Measurements from ENCODE around the gene XIST.
"Not testable (repeated sequence)": the region's sequence is repeated elsewhere in the genome, so short reads cannot be mapped to it uniquely, and the experiment has no call there.

XIST gene

DNA sequence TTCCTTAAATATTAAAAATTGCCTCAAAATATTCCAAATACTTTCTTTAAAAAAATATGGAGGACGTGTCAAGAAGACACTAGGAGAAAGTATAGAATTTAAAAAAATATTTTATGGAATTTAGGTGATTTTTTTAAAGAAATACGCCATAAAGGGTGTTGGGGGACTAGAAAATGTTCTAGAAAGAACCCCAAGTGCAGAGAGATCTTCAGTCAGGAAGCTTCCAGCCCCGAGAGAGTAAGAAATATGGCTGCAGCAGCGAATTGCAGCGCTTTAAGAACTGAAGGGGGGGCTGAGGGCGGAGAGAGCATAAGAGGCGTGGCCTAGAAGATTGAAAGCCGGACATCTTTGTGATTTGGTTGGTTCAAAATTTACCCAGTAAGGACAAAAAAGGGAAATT is at the start of gene XIST:
XIST (minus strand) TSS at position 248 of the 400 bp plus-strand sequence.
- no peak within 1 kb of the TSS for H3K4me3 ChIP-seq (ENCODE audit: low read depth, low read length)

DNA sequence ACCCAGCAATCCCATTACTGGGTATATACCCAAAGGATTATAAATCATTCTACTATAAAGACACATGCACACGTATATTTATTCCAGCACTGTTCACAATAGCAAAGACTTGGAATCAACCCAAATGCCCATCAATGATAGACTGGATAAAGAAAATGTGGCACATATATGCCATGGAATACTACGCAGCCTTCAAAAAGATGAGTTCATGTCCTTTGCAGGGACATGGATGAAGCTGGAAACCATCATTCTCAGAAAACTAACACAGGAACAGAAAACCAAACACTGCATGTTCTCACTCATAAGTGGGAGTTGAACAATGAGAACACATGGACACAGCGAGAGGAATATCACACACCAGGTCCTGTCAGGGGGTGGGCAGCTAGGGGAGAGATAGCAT is 45.8 kb upstream of the XIST start:
- H3K4me3 ChIP-seq (ENCODE audit: low read depth, low read length), result not testable (repeated sequence)

DNA sequence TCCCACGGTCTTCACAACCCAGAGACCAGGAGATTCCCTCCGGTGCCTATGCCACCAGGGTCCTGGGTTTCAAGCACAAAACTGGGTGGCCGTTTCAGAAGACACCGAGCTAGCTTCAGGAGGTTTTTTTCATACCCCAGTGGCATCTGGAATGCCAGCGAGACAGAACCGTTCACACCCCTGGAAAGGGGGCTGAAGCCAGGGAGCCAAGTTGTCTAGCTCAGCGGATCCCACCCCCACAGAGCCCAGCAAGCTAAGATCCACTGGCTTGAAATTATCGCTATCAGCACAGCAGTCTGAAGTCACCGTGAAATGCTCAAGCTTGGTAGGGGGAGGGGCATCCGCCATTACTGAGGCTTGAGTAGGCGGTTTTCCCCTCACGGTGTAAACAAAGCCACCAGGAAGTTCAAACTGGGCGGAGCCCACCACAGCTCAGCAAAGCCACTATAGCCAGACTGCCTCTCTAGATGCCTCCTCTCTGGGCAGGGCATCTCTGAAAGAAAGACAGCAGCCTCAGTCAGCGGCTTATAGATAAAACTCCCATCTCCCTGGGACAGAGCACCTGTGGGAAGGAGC is 40.1 kb upstream of the XIST start:
- not testable (repeated sequence) for H3K4me3 ChIP-seq (ENCODE audit: low read depth, low read length)

DNA sequence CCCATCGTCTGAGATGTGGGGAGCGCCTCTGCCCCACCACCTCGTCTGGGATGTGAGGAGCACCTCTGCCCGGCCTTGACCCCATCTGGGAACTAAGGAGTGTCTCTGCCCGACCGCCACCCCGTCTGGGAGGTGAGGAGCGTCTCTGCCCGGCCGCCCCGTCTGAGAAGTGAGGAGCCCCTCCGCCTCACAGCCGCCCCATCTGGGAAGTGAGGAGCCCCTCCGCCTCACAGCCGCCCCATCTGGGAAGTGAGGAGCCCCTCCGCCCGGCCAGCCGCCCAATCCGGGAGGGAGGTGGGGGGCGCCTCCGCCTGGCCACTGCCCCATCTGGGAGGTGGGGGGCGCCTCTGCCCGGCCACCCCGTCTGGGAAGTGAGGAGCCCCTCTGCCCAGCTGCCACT is 29.7 kb upstream of the XIST start:
- not testable (repeated sequence) for H3K4me3 ChIP-seq (ENCODE audit: low read depth, low read length)

DNA sequence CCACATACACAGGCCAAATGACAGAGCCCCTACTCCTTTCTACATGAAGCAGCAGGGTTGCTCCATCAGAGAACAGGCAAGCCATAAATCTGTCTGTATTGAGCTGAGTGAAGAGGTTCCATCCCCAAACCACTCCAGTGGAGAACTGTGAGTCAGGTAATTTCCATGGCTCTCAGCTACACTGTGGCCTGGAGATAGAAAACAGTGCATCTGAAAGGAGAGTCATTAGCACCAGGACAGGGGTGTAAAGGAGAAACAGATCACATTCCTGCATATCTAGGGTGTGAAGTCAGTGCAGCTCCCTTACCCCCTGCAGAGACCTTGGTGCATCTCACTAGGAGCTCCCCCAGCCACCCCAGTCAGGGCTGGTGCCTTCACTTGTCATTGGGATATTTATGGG is 25.2 kb upstream of the XIST start:
- no peak overlapping the region for H3K4me3 ChIP-seq (ENCODE audit: low read depth, low read length)

DNA sequence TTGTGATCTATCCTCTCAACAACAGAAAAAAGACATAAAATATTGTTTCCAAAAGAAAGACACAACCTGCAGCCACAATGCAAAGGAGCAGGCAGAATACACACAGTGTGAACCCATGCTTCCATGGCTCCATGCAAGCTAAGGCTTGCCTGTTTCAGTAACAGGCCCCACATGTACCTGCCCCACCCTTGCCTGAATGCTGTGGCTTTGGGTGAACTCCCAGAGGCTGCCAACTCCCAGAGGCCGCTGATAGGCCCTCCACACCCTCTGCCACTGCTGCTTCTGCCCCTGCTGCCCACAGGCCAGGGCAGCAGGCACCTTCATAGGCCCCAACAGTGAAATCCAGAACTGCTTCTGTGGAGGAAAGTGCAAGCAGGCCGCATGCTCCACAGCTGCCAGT is 24.4 kb upstream of the XIST start:
- no peak overlapping the region for H3K4me3 ChIP-seq (ENCODE audit: low read depth, low read length)

DNA sequence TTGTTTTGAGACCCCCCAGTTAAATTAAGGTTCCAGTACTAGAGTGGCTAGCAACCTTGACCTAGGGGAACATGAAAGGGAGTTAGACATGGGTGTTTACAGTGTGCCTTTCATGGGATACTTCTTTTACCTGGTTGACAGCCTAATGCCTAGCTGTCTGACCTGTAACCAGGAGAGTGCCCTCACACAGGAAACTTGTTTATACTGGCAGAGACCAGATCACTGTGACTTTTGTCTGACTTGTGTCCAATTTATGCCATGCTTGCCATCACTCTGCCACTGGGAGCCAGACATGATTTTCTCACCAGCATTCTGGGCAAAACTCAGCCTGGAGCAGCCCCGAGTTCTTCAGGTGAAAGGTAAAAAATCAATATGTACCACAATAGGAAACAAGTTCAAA is 16.4 kb upstream of the XIST start:
- no peak overlapping the region for H3K4me3 ChIP-seq (ENCODE audit: low read depth, low read length)

DNA sequence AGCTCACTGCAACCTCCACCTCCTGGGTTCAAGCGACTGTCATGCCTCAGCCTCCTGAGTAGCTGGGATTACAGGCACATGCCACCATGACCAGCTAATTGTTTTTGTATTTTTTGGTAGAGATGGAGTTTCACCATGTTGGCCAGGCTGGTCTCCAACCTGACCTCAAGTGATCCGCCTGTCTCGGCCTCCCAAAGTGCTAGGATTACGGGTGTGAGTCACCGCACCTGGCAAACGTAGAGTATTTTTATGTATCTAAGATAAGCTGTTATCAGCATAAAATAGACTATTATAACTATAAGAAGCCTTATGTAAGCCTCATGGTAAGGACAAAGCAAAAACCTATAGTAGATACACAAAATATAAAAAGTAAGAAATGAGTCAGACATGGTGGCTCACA is 14.6 kb upstream of the XIST start:
- H3K4me3 ChIP-seq (ENCODE audit: low read depth, low read length), result no peak overlapping the region

DNA sequence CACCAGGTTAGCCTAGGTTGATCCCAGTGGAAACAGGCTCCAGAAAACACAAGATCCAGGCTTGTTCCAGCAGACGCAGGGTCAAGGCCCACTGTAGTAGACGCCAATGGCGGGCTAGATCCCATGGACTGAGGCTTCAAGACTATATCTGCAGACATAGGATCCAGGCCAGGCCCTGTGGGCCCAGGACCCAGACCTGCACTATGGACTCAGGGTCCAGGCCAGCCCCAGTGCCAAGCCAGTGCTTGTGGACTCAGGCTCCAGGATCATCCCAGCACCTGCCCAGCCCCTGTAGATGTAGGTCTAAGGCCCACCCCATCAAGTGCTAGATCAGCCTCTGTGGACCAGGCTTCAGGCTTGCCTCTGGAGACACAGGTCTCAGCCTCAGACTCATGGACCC is 11.3 kb upstream of the XIST start:
- H3K4me3 ChIP-seq (ENCODE audit: low read depth, low read length), result no peak overlapping the region

DNA sequence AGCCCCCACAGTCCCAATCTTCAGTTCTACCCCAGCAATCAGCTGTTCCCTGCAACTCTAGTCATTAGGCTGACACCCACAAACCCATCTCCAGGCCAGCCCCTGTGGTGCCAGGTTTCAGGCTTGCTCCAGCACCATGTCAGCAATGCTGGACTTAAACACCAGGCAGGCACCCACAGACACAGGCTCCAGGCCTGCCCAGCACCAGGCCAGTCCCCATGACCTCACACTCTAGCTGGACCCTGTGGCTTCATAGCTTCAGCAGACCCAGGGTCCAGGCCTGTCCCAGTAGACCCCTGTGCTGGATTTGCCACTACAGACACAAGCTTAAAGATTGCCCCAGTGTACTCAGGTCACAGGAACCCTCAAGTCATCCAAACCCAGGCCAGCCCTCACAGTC is 10.8 kb upstream of the XIST start:
- H3K4me3 ChIP-seq (ENCODE audit: low read depth, low read length), result no peak overlapping the region

DNA sequence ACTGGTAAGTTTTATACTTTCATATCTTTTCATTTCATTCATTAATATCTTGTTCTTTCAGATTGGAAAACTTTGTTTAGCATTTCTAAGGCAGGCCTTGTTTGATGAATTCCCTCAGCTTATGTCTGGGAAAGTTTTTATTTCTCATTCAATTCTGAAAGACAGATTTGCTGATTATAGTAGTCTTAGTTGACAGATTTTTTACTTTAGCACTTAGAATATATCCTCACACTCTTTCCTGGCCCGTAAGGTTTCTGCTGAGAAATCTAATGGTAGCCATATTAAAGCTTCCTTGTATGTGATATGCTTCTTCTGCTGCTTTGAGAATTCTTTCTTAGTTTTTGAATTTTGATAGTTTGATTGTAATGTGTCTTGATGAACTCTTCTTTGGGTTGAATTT is 7.1 kb upstream of the XIST start:
- no peak overlapping the region for H3K4me3 ChIP-seq (ENCODE audit: low read depth, low read length)

DNA sequence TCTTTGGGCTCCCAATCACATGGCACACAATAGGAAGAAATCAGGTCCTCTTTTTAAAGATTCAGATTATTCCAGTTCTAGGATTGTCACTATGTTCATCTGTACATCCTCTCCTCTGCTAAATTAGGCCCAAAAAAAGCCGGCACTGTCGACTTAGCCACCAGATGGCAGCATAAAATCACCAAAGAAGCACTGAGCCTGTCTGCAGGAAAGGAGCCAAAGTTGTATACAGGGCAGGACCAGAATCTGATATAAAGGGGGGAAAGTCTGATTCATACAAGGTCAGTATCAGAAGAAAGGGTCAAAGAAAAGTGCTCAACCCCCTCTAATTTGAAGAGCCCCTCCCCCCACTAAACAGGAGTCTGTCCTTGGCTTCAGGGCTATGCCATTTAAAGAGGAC is 3.0 kb upstream of the XIST start:
- no peak overlapping the region for H3K4me3 ChIP-seq (ENCODE audit: low read depth, low read length)

DNA sequence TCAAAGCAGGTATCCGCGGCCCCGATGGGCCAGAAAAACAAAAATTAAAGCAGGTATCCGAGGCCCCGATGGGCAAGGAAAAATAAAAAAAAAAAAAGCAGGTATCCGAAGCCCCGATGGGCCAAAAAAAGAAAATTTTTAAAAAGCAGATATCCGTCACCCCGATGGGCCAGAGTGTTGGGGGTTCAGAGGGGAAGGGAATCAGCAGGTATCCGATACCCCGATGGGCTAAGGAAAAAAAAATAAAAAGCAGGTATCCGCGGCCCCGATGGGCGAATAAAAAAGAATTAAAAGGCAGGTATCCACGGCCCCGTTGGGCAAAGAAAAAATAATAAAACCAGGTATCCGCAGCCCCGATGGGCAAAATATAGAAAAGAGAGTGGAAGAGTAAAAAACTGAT is 492 bp downstream of the XIST start:
- H3K4me3 ChIP-seq (ENCODE audit: low read depth, low read length), result no peak overlapping the region

DNA sequence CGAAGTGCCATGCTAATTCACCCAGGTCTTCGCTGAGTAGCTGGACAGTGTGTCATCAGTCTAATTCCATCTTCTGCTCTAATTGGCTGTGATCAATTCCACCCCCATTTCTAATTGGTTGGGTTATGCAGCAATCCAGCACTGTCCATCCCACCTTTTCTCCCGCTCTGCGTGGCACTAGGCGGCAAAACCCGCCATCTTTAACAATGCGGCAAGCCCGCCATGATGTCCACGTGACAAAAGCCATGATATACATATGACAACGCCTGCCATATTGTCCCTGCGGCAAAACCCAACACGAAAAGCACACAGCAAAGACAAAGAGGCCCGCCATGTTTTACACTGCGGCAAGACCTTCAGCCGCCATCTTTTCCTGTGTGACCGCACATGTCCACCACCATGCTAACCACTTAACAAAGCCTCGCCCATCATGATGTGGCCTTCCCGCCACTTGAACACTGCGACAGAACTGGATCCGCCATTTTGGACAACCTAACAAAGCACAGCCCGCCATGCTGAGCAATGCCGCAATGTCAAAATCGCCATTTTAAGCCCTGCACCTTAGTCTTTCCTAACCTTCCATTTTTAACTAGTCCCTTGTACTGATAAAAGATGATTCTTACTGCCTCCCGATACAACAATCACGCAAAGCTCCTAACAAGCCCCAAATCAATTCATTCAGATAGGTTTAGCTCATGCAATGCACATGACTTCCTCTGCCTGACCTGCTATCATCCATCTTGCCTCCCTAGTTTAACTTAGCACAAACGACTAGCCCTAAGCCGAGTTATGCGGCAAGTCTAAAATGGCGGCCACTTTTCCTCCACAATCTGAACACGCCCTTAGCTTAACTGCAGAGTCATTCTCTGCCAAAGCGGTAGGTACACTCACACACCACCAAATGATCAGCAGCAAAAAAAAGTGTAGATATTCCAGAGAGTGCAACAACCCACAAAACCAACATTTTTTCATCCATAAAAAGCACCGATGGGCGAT is 1.2 kb downstream of the XIST start:
- no peak overlapping the region for H3K4me3 ChIP-seq (ENCODE audit: low read depth, low read length)

DNA sequence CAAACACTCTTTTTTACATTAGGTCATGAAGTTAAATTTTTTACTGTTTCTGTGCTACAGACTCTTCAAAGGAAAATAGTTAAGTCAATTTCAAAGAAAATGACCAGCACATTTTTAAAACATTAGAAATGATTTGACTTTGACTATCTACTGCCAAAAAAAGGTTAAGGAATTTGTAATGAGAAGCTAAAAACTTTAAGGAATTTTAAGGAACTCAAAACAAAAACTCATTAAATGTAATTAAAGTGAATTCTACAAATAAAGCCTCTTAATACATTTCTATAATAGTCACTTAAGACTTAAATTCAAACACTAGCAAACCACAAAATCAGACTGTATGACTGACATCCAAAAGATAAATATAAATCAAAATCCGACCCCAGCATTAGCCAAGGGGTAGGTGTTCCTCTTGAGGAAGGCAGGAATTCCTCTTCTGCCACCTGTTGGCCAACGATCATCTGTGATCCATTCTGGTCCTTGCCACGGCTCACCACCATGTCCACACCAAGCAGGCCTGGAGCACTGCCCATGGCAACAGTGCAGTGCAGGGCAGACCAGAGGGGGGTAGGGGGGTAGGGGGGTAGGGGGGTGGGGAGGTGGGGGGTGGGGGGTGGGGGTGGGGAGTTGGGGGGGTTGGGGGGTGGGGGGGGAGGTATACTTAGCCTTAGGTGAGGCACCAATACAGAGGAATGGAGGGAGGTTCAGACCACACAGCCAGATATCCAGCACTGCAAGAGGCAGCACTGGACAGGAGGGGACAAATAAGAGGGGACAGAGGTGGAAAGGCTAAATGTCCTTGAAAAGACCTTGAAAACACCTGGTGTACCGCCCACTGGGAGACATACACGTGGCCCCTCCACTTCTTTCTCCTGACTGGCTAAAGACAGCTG is 2.1 kb downstream of the XIST start:
- H3K4me3 ChIP-seq (ENCODE audit: low read depth, low read length), result no peak overlapping the region

DNA sequence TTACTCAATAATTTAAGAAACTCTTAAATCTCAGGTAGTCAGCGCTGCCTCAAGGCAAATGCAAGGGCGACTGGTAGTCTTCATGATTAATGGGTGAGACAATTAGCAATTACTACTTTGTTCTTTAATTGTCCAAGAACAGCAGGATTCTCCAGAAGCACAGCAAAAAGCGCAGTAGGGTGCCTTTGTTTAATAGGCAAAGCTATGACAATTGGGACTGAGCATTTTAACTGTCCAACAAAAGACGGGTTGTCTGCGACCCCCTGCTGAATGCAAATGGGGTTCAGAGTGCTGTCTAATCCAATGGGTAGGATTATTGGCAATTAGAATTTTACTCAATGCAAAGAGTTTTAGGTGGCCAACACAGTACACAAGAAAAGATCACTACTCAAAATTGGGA is 3.4 kb downstream of the XIST start:
- no peak overlapping the region for H3K4me3 ChIP-seq (ENCODE audit: low read depth, low read length)

DNA sequence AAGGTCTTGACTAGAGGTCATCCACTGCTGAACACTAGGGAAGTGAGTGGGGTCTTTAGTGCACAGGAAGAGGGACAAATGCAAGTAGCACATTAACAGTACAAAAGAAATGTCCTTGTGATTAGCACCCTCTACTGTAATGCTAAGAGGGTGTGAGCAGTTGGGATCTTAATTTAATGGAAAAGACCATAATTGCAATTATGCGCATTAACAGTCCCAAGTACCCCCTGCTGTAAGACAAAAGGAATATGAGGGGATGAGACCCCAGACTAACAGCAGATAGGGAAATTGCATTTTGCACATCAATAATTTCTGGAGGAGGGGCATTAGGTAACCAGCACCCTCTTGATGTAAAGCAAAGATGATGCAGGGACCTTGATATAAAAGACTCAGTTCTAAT is 4.5 kb downstream of the XIST start:
- H3K4me3 ChIP-seq (ENCODE audit: low read depth, low read length), result no peak overlapping the region

DNA sequence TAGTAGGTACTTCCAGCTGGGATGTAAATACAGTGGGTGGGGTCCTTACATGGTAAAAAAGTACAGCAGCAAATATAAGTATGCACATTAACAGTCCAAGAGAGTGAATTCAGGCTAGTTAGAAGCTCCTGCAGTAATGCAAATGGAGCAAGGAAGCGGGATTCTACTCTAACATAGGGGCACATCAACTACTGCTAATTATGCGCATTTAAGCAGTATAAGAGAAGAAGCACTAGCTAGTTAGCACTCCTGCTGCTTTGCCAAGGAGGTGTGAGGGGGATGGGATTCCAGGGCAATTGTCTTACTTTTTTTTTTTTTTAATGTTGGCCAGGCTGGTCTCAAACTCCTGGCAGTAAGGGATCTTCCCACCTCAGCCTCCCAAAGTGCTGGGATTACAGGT is 5.4 kb downstream of the XIST start:
- H3K4me3 ChIP-seq (ENCODE audit: low read depth, low read length), result no peak overlapping the region

DNA sequence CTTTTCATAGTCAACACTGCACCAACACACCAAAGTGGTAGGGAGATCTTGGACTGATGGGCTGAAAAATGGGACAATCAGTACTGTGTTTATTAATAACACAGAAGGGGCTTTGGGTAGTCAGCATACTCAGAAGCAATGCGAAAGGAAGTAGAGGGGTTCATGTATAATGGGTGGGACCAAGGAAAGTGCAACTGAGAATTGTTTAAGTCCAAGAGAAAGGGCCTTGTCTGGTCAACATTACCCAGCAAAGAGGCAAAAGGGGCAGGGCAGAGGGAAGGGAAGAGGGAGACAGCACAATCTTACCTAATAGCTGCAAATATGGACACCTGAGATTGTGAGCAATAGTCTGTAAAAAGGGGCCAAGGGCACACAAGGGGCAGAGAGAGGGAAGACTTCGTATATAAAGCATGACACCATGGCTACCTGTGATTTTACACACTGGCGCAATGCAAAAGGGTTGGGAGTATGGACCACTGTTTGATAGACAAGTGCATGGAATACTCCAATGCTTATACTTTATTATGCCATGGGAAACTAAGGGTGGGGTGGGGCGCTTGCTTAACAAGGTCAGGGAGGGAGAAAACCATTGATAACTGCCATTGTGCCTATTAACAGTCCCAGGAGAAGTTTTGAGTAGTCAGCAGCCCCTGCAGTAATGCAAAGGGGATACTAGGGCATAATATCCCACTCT is 9.8 kb downstream of the XIST start:
- H3K4me3 ChIP-seq (ENCODE audit: low read depth, low read length), result no peak overlapping the region

DNA sequence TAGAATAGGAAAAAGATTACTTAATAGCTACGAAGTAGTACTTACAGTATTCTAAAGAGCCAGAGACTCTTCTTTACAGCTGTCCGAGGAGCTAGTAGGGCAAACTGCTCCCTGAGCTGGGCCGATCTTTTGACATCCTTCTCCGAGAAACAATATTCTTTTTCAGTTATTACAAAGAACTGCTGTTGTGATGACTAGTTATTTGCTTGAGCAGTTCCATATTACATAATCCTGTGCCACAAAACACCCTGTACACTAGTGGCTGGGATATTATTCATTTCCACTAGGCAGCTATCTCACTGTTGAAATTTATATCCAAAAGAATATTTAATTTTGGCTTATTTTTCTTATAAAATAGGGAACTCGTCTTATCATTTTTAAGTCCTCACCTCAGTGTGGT is 11.2 kb downstream of the XIST start:
- no peak overlapping the region for H3K4me3 ChIP-seq (ENCODE audit: low read depth, low read length)

All from iPS-11a (cell line).